ENCODE data around the gene SORT1. TPM values are rescaled to one million over a fixed set of nuclear protein-coding genes. Genes with fewer than 3 reads are reported as not detected.

Gene SORT1
- total and polyA plus RNA-seq, 2 of the 8 experiments (the other 6 are each of a cell fraction or from before 2014, with no cell fraction given) = 18.7 to 69.6 TPM

- Histone ChIP-seq H3K9me3 (ENCODE audit: insufficient read depth in 2 of 2, low read depth in 1 of 2, low read length in 1 of 2) (no peaks in the 10 kb centered on the region), H4K8ac (ENCODE audit: extremely low read depth, insufficient read depth, low read length) (no peak overlapping the region), H2AK5ac (ENCODE audit: low read depth, low read length) (no peak overlapping the region), H3K27me3 (replicated peaks in 1 of 4; ENCODE audit: control insufficient read depth in 3 of 4, extremely low read depth in 1 of 4, insufficient read depth in 3 of 4, low read length in 3 of 4) (no peaks in the 10 kb centered on the region), H3K18ac (ENCODE audit: extremely low read depth, low read length) (no peak overlapping the region), H3K4ac (replicated peaks; ENCODE audit: insufficient read length, low read depth, low read length) (no peak overlapping the region), H2BK20ac (ENCODE audit: low read length) (no peak overlapping the region), H3K4me3 (ENCODE audit: extremely low read depth in 1 of 4, insufficient read depth in 2 of 4, low read depth in 3 of 4, low read length in 4 of 4) (no peak overlapping the region), H3K56ac (replicated peaks; ENCODE audit: insufficient read length, low read depth, low read length) (no peak overlapping the region), H2BK12ac (ENCODE audit: low read depth, low read length) (no peak overlapping the region), H2AFZ (ENCODE audit: low read length) (no peak overlapping the region), H4K91ac (replicated peaks; ENCODE audit: insufficient read length, low read length) (no peak overlapping the region), H3K4me2 (ENCODE audit: insufficient read depth in 1 of 2, low read depth in 2 of 2, low read length in 2 of 2) (no peak overlapping the region), H4K20me1 (replicated peaks in 1 of 2; ENCODE audit: control insufficient read depth in 1 of 2, insufficient read depth in 2 of 2, low read length in 2 of 2) (peaks cover 0 to 6% of the 10 kb centered on the region in 2 experiments), H2BK5ac (ENCODE audit: low read depth, low read length) (no peak overlapping the region), H3K23ac (ENCODE audit: insufficient read length) (no peak overlapping the region), H3K79me2 (ENCODE audit: control insufficient read depth in 1 of 2, insufficient read depth in 2 of 2, low read length in 2 of 2) (peaks cover 3 to 96% of the 10 kb centered on the region in 2 experiments), H3K14ac (ENCODE audit: insufficient read length) (no peak overlapping the region), H3K79me1 (ENCODE audit: low read depth, low read length) (peaks cover 5% of the 10 kb centered on the region; the same call in 1 of the 2 replicates), H3K23me2 (ENCODE audit: low read depth, low read length) (no peaks in the 10 kb centered on the region), H3K36me3 (ENCODE audit: control insufficient read depth in 2 of 4, insufficient read depth in 4 of 4, low read length in 3 of 4) (no peaks in the 10 kb centered on the region), H4K5ac (ENCODE audit: insufficient read length, low read depth, low read length) (no peak overlapping the region), H3K4me1 (replicated peaks in 1 of 4; ENCODE audit: control insufficient read depth in 3 of 4, insufficient read depth in 4 of 4, low read length in 3 of 4) (peaks cover 0 to 2% (median 0%) of the 10 kb centered on the region in 4 experiments; a peak in 3 of 7 replicates), H2BK15ac (ENCODE audit: low read length) (no peak overlapping the region), H3K9ac (replicated peaks in 1 of 4; ENCODE audit: extremely low read depth in 1 of 4, low read depth in 3 of 4, low read length in 3 of 4) (no peak overlapping the region), H3K27ac (ENCODE audit: low read depth, low read length) (no peak overlapping the region), H2BK120ac (replicated peaks; ENCODE audit: low read depth, low read length) (no peak overlapping the region)
- ChIA-PET CTCF (ENCODE audit: partially characterized antibody) (interaction anchor here (0.8 to 2.1 kb wide), 7 partner anchors 9 to 188 kb away, joined by 3 to 7 read pairs (median 4); partner anchors contain the start of gene SORT1), POLR2A (ENCODE audit: partially characterized antibody) (interaction anchor here (2.0 kb wide), 1 partner anchor 10 kb away, joined by 6 read pairs; no protein-coding TSS in a partner anchor)
- 84 to 100% methylated on average over 1 to 5 of the region's 5 CpGs for WGBS, 2 experiments (ENCODE audit: extremely low coverage in 1 of 2, insufficient coverage in 1 of 2, insufficient read length in 1 of 2, insufficient replicate concordance in 2 of 2, low coverage in 1 of 2, low lambda C conversion rate in 2 of 2, missing lambda C conversion rate in 1 of 2)
- TF ChIP-seq HDAC2 (IDR thresholded peaks at IDR 0.05; ENCODE audit: borderline replicate concordance in 1 of 2, low read depth in 2 of 2, low read length in 2 of 2) = no peak
- FAIRE-seq = no peak
- no peak for DNase-seq (ENCODE audit: low read depth in 1 of 2, low spot score in 2 of 2)
Observed at GRCh38 chr1:109389638-109390341, 7.9 kb downstream of the SORT1 start.
